ENCODE results near the gene MSH4.
A peak's percentile ranks its signal among the peaks of the same experiment; 100 is the strongest.
"Not testable (repeated sequence)": the region's sequence is repeated elsewhere in the genome, so short reads cannot be mapped to it uniquely, and the experiment has no call there.

MSH4 gene

DNA sequence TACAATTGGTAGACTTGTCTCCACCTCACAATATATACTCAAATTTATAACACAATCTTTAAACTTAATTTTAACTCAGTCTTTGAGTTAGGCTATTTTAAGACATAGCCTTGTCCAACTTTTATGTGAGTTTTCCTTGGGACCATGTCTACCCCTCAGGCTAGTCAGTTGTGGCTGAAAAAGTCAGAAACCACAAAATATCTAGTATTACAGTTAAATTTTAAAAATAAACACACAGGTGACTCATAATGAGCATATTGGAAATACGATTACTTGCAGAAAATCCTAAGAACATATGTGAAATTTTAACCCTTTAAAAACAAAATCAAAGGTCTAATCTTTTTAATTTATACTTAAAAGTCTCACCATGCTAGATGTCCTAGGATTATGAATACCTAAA, 140.4 kb downstream of the MSH4 start:
- no peak overlapping the region for H3K4me3 ChIP-seq (ENCODE audit: control insufficient read depth, low read depth, low read length)
- TF ChIP-seq, protein P1, sequence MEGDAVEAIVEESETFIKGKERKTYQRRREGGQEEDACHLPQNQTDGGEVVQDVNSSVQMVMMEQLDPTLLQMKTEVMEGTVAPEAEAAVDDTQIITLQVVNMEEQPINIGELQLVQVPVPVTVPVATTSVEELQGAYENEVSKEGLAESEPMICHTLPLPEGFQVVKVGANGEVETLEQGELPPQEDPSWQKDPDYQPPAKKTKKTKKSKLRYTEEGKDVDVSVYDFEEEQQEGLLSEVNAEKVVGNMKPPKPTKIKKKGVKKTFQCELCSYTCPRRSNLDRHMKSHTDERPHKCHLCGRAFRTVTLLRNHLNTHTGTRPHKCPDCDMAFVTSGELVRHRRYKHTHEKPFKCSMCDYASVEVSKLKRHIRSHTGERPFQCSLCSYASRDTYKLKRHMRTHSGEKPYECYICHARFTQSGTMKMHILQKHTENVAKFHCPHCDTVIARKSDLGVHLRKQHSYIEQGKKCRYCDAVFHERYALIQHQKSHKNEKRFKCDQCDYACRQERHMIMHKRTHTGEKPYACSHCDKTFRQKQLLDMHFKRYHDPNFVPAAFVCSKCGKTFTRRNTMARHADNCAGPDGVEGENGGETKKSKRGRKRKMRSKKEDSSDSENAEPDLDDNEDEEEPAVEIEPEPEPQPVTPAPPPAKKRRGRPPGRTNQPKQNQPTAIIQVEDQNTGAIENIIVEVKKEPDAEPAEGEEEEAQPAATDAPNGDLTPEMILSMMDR (conservative IDR thresholded peaks at IDR 0.05; ENCODE audit: control insufficient read depth, insufficient read depth, low read depth, low read length) = no peak
- DNase-seq (ENCODE audit: low read depth) = peak; percentile 49

DNA sequence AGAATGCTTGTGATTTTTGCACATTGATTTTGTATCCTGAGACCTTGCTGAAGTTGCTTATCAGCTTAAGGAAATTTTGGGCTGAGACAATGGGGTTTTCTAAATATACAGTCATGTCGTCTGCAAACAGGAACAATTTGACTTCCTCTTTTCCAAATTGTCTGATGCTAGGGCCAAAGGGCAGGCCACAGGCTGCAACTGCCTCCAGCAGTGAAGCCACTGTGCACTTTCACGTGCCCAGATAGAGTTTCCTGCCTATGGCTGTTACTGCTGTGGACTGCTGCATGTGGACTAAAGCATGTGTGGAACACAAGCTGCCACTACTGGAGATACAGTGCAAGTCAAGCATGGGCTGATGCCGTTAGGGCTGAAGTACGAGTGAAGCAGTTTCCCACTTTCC, 146.4 kb downstream of the MSH4 start:
- not testable (repeated sequence) for H3K4me3 ChIP-seq (ENCODE audit: control insufficient read depth, low read depth, low read length)

DNA sequence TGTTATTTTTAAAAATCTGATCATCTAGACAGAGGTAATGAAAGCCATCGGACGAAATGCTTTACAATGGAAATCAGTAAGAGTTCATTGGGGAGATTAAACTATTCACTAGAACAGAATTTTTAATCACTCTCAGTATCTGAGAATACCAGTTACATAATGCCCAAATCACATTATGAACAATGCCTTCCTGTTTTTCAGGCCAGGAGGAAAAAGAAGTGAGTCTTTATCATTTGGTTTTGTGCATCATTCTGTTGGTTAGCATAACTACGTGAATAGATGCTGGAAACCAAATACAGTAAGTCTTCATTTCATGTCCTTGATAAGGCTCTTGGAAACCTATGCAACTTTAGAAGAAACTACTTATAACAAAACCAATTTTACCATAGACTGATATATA, 153.5 kb downstream of the MSH4 start:
- TF ChIP-seq, protein P1 (conservative IDR thresholded peaks at IDR 0.05; ENCODE audit: control insufficient read depth, insufficient read depth, low read depth, low read length) = no peak
- H3K4me3 ChIP-seq (ENCODE audit: control insufficient read depth, low read depth, low read length) = no peak overlapping the region
- DNase-seq (ENCODE audit: low read depth) = no peak

More for the DNA sequence above, 146.4 kb downstream of the MSH4 start:
- not testable (repeated sequence) for DNase-seq (ENCODE audit: low read depth)

- H3K4me3 ChIP-seq (ENCODE audit: control insufficient read depth, low read depth, low read length) = no peak overlapping the region
- DNase-seq (ENCODE audit: low read depth) = no peak
- TF ChIP-seq, protein P1 (conservative IDR thresholded peaks at IDR 0.05; ENCODE audit: control insufficient read depth, insufficient read depth, low read depth, low read length) = no peak
Measured at GRCh38 chr1:75952016-75952415, 155.3 kb downstream of the MSH4 start.

GRCh38 chr1:75953461-75953860, 156.8 kb downstream of the MSH4 start:
- no peak overlapping the region for H3K4me3 ChIP-seq (ENCODE audit: control insufficient read depth, low read depth, low read length)
- DNase-seq (ENCODE audit: low read depth) = no peak
- TF ChIP-seq, protein P1 (conservative IDR thresholded peaks at IDR 0.05; ENCODE audit: control insufficient read depth, insufficient read depth, low read depth, low read length) = no peak

GRCh38 chr1:75954586-75954985, 157.9 kb downstream of the MSH4 start:
- DNase-seq (ENCODE audit: low read depth) = peak; percentile 11
- TF ChIP-seq, protein P1 (conservative IDR thresholded peaks at IDR 0.05; ENCODE audit: control insufficient read depth, insufficient read depth, low read depth, low read length) = no peak
- no peak overlapping the region for H3K4me3 ChIP-seq (ENCODE audit: control insufficient read depth, low read depth, low read length)
